ENCODE measurements around the gene POMGNT1.

Gene POMGNT1

GRCh38 chr1:46193285-46193684 is 4.9 kb downstream of the POMGNT1 start:
- TF ChIP-seq CTCF (IDR thresholded peaks at IDR 0.05) (no peak), ZFX (IDR thresholded peaks at IDR 0.05; ENCODE audit: borderline replicate concordance) (no peak)
- no peak overlapping the region for H3K27ac ChIP-seq

GRCh38 chr1:46192171-46192570 is 6.1 kb downstream of the POMGNT1 start:
- H3K27ac ChIP-seq, result no peak overlapping the region
- TF ChIP-seq CTCF (IDR thresholded peaks at IDR 0.05), result no peak
- TF ChIP-seq ZFX (IDR thresholded peaks at IDR 0.05; ENCODE audit: borderline replicate concordance), result no peak

- H3K27ac ChIP-seq, result peak overlapping the region; percentile 99
Observed at GRCh38 chr1:46191033-46191701, 7.1 kb downstream of the POMGNT1 start.

GRCh38 chr1:46190539-46190938 is 7.7 kb downstream of the POMGNT1 start:
- TF ChIP-seq ZFX (IDR thresholded peaks at IDR 0.05; ENCODE audit: borderline replicate concordance) (no peak), CTCF (IDR thresholded peaks at IDR 0.05) (no peak)
- H3K27ac ChIP-seq, result peak overlapping the region; percentile 99

More at GRCh38 chr1:46191033-46191701, 7.1 kb downstream of the POMGNT1 start:
- TF ChIP-seq ZFX (IDR thresholded peaks at IDR 0.05; ENCODE audit: borderline replicate concordance), result no peak
- TF ChIP-seq CTCF (IDR thresholded peaks at IDR 0.05), result no peak

GRCh38 chr1:46188295-46189030 is 9.8 kb downstream of the POMGNT1 start:
- TF ChIP-seq ZFX (IDR thresholded peaks at IDR 0.05; ENCODE audit: borderline replicate concordance) (no peak), CTCF (IDR thresholded peaks at IDR 0.05) (no peak)
- peak overlapping the region; percentile 99 for H3K27ac ChIP-seq

GRCh38 chr1:46187106-46187869 is 10.9 kb downstream of the POMGNT1 start:
- peak overlapping the region; percentile 99 for H3K27ac ChIP-seq
- TF ChIP-seq CTCF (IDR thresholded peaks at IDR 0.05), result no peak
- TF ChIP-seq ZFX (IDR thresholded peaks at IDR 0.05; ENCODE audit: borderline replicate concordance), result no peak

Data from 22Rv1 (cell line).